Measurements from ENCODE around the gene ZHX3.

GRCh38 chr20:41154436-41155176, 162.9 kb downstream of the ZHX3 start:
- no peak for TF ChIP-seq POLR2AphosphoS5 (IDR thresholded peaks at IDR 0.05)
- no peak for TF ChIP-seq CTCF (IDR thresholded peaks at IDR 0.05)
- no peak for TF ChIP-seq EP300 (IDR thresholded peaks at IDR 0.05)
- no peak for TF ChIP-seq POLR2A (IDR thresholded peaks at IDR 0.05)

Measured in stomach (tissue), 4 donors.